Measurements from ENCODE around the gene TTLL4. TPM values are rescaled to one million over a fixed set of nuclear protein-coding genes. Genes with fewer than 3 reads are reported as not detected.
"Not testable (repeated sequence)": the region's sequence is repeated elsewhere in the genome, so short reads cannot be mapped to it uniquely, and the experiment has no call there.

The TTLL4 gene
- total RNA-seq (2014; rRNA removed; shearing (Covaris generic)): 6.3 and 9.7 TPM in 2 replicates

GRCh38 chr2:218710687-218711549 lies at the start of gene TTLL4:
Gene TTLL4, plus strand, starts transcription at chr2:218710835. Its CDS starts 26,842 bp downstream, at chr2:218737677.
- DNase-seq (ENCODE audit: low spot score): peak; percentile 97
- in situ Hi-C loops (cut with HindIII; ENCODE audit: low sequenced_read_pairs): no loop called here

- DNase-seq (ENCODE audit: low spot score): no peak
- in situ Hi-C loops (cut with HindIII; ENCODE audit: low sequenced_read_pairs): no loop called here
Observed at GRCh38 chr2:218662377-218662776, 48.3 kb upstream of the TTLL4 start.

GRCh38 chr2:218662827-218663226 lies 47.8 kb upstream of the TTLL4 start:
- in situ Hi-C loops (cut with HindIII; ENCODE audit: low sequenced_read_pairs): no loop called here

GRCh38 chr2:218663901-218664300 lies 46.7 kb upstream of the TTLL4 start:
- in situ Hi-C loops (cut with HindIII; ENCODE audit: low sequenced_read_pairs): no loop called here
- DNase-seq (ENCODE audit: low spot score): no peak

More at GRCh38 chr2:218662827-218663226, 47.8 kb upstream of the TTLL4 start:
- DNase-seq (ENCODE audit: low spot score): no peak

- in situ Hi-C loops (cut with HindIII; ENCODE audit: low sequenced_read_pairs): no loop called here
- DNase-seq (ENCODE audit: low spot score): no peak
Observed at GRCh38 chr2:218664653-218665052, 46.0 kb upstream of the TTLL4 start.

GRCh38 chr2:218671097-218671653 lies 39.5 kb upstream of the TTLL4 start:
- no peak for DNase-seq (ENCODE audit: low spot score)
- in situ Hi-C loops (cut with HindIII; ENCODE audit: low sequenced_read_pairs): no loop called here

GRCh38 chr2:218671654-218672566 lies 38.7 kb upstream of the TTLL4 start, which contains the start of the genes RNF25 and STK36:
Gene RNF25, minus strand, starts transcription at chr2:218672002. Its CDS starts 32 bp downstream, at chr2:218671970.
Gene STK36, plus strand, starts transcription at chr2:218672086. Its CDS starts 744 bp downstream, at chr2:218672830.
- in situ Hi-C loops (cut with HindIII; ENCODE audit: low sequenced_read_pairs): no loop called here
- DNase-seq (ENCODE audit: low spot score): peak; percentile 96

- in situ Hi-C loops (cut with HindIII; ENCODE audit: low sequenced_read_pairs): no loop called here
Observed at GRCh38 chr2:218679119-218679518, 31.5 kb upstream of the TTLL4 start.

GRCh38 chr2:218680061-218680460 lies 30.6 kb upstream of the TTLL4 start:
- DNase-seq (ENCODE audit: low spot score): no peak
- in situ Hi-C loops (cut with HindIII; ENCODE audit: low sequenced_read_pairs): no loop called here

More at GRCh38 chr2:218679119-218679518, 31.5 kb upstream of the TTLL4 start:
- no peak for DNase-seq (ENCODE audit: low spot score)

- in situ Hi-C loops (cut with HindIII; ENCODE audit: low sequenced_read_pairs): not testable (repeated sequence)
- peak; percentile 62 for DNase-seq (ENCODE audit: low spot score)
Observed at GRCh38 chr2:218687400-218688060, 23.1 kb upstream of the TTLL4 start.

GRCh38 chr2:218691234-218691633 lies 19.4 kb upstream of the TTLL4 start:
- in situ Hi-C loops (cut with HindIII; ENCODE audit: low sequenced_read_pairs): no loop called here
- no peak for DNase-seq (ENCODE audit: low spot score)

- in situ Hi-C loops (cut with HindIII; ENCODE audit: low sequenced_read_pairs): no loop called here
- DNase-seq (ENCODE audit: low spot score): no peak
Observed at GRCh38 chr2:218694405-218695145, 16.1 kb upstream of the TTLL4 start.

GRCh38 chr2:218698885-218699284 lies 11.8 kb upstream of the TTLL4 start:
- in situ Hi-C loops (cut with HindIII; ENCODE audit: low sequenced_read_pairs): no loop called here
- DNase-seq (ENCODE audit: low spot score): no peak

- in situ Hi-C loops (cut with HindIII; ENCODE audit: low sequenced_read_pairs): loop anchor here (5.0 kb wide), 1 partner anchor 45 kb away; the partner anchor contains the start of genes BCS1L and ZNF142
- peak; percentile 14 for DNase-seq (ENCODE audit: low spot score)
Observed at GRCh38 chr2:218701806-218702205, 8.8 kb upstream of the TTLL4 start.

- no peak for DNase-seq (ENCODE audit: low spot score)
- in situ Hi-C loops (cut with HindIII; ENCODE audit: low sequenced_read_pairs): loop anchor here (5.0 kb wide), 1 partner anchor 46 kb away; the partner anchor contains the start of genes BCS1L and ZNF142
Observed at GRCh38 chr2:218703341-218703740, 7.3 kb upstream of the TTLL4 start.

GRCh38 chr2:218708086-218708485 lies 2.5 kb upstream of the TTLL4 start:
- DNase-seq (ENCODE audit: low spot score): no peak
- in situ Hi-C loops (cut with HindIII; ENCODE audit: low sequenced_read_pairs): no loop called here

- no peak for DNase-seq (ENCODE audit: low spot score)
- in situ Hi-C loops (cut with HindIII; ENCODE audit: low sequenced_read_pairs): no loop called here
Observed at GRCh38 chr2:218709908-218710307, 727 bp upstream of the TTLL4 start.

- in situ Hi-C loops (cut with HindIII; ENCODE audit: low sequenced_read_pairs): no loop called here
- no peak for DNase-seq (ENCODE audit: low spot score)
Observed at GRCh38 chr2:218710334-218710686, 325 bp upstream of the TTLL4 start.

All from G401 (cell line).